Gastrocnemius medialis (tissue), 4 donors: Measurements from ENCODE around the gene CCBE1.

Source experiments
- POLR2A ChIP-seq, 2 donors: fragments of 450-650 bp; IDR thresholded peaks; one replicate each; pipeline ENCODE4 v1.6.1; 2017; ENCODE audit warnings: antibody characterized with exemption in 2 of 2, mild to moderate bottlenecking in 2 of 2, moderate library complexity in 2 of 2
- TF ChIP-seq, protein P1 (sequence below), 5 experiments: fragments of 450-650 bp in 3 of 5; fragments of 200-600 bp in 2 of 5; sonication (generic) in 2 of 5; IDR thresholded peaks in 4 of 5; conservative IDR thresholded peaks in 1 of 5; 1 replicate in 4 of 5; 2 replicates in 1 of 5; pipeline ENCODE4 v1.5.1; 2016 to 2019; ENCODE audit warnings: antibody characterized with exemption in 5 of 5, mild to moderate bottlenecking in 3 of 5, moderate library complexity in 3 of 5

DNA sequence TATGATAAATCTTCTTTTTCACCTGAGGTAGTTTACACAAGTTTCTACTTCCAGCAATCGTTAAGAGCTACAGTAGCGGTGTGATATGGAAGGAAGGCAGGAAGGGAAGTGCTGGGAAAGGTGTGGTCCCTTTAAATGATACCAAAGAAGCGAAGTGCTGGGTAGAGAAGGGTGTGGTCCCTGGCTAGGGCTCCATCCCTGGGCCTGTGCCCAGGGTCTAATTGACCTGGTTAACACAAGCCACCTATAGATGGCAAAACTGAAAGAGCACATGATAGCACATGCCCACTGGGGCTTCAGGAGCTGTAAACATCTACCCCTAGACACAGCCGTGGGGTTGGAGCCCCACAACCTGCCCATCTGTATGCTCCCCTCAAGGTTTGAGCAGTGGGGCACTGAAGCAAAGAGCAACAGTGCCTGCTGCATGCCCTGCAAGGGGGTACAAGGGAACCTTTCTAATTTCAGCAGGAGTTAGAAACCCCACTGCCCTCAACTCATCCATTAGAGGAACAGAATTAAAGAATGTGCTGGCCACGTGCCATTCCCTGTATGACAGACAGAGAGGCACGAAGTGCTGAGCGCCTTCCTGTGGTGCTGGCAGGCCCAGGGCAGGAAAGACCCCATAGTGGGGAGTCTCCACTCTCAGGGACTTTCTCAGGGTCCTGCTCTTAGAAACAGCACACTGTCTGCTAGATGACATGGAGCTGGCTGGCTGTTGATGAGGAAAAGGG lies 185.0 kb downstream of the CCBE1 start:
- TF ChIP-seq, protein P1, sequence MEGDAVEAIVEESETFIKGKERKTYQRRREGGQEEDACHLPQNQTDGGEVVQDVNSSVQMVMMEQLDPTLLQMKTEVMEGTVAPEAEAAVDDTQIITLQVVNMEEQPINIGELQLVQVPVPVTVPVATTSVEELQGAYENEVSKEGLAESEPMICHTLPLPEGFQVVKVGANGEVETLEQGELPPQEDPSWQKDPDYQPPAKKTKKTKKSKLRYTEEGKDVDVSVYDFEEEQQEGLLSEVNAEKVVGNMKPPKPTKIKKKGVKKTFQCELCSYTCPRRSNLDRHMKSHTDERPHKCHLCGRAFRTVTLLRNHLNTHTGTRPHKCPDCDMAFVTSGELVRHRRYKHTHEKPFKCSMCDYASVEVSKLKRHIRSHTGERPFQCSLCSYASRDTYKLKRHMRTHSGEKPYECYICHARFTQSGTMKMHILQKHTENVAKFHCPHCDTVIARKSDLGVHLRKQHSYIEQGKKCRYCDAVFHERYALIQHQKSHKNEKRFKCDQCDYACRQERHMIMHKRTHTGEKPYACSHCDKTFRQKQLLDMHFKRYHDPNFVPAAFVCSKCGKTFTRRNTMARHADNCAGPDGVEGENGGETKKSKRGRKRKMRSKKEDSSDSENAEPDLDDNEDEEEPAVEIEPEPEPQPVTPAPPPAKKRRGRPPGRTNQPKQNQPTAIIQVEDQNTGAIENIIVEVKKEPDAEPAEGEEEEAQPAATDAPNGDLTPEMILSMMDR (IDR thresholded peaks at IDR 0.05 in 4 of 5, conservative IDR thresholded peaks at IDR 0.05 in 1 of 5): no peak
- TF ChIP-seq POLR2A (IDR thresholded peaks at IDR 0.05): no peak
